ENCODE measurements around the gene LRP1.

DNA sequence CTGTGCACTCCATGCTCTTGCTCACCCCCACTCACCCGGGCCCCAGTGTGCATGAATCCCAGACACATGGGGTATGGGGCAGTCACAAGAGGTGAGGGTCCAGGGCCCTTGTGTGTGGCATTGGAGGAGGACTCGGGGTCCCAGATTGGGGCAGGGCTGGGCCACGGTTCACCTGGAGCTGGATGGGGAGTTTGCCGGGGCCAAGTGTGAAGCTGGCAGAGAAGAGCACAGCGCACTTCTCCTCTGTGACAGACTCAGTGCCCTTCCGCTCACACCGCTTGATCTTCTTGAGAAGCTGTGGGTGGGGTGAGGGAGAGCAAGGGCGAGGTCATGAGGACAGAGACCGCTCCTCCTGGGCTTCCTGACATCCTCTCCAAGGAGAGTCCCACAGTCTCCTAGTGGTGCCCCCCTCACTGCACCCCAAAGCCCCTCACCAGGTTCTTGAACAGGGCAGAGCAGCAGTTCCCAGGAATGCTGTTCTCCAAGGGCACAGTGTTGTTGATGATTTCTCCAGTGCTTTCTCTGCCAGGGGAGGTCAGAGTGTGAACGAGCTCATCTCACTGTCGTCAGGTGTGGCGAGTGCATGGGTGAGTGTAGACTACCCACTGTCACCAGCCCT is 23.9 kb upstream of the LRP1 start:
- no peak for TF ChIP-seq POLR2AphosphoS5 (IDR thresholded peaks at IDR 0.05; ENCODE audit: low read depth, low read length)
- no peak for TF ChIP-seq SIN3A (IDR thresholded peaks at IDR 0.05; ENCODE audit: borderline replicate concordance, insufficient read depth, low read length)
- no peak for TF ChIP-seq REST (IDR thresholded peaks at IDR 0.05; ENCODE audit: insufficient read depth in 1 of 2, low read depth in 2 of 2, low read length in 2 of 2)
- TF ChIP-seq TAF1 (IDR thresholded peaks at IDR 0.05; ENCODE audit: borderline replicate concordance, insufficient read depth, low read length): no peak

Measured in PFSK-1 (cell line).